ENCODE results near the gene AIFM1.

AIFM1 gene
- long read RNA-seq, donor 1, transcript AIFM1-201 (16 exons, 2,260 nt): major isoform, 13 of 20 reads
- long read RNA-seq, donor 1, partial matches to known transcripts: 5 of 20 reads
- long read RNA-seq, donor 1, other reads (novel, unspliced or antisense): 0 of 20 reads
- long read RNA-seq, donor 2, transcript AIFM1-201 (16 exons, 2,260 nt): major isoform, 14 of 19 reads
- long read RNA-seq, donor 2, partial matches to known transcripts: 5 of 19 reads
- long read RNA-seq, donor 2, other reads (novel, unspliced or antisense): 0 of 19 reads
- long read RNA-seq, donor 3, transcript AIFM1-201 (16 exons, 2,260 nt): major isoform, 9 of 11 reads
- long read RNA-seq, donor 3, partial matches to known transcripts: 0 of 11 reads
- long read RNA-seq, donor 3, other reads (novel, unspliced or antisense): 0 of 11 reads
- long read RNA-seq, donor 4, transcript AIFM1-201 (16 exons, 2,260 nt): major isoform, 8 of 31 reads
- long read RNA-seq, donor 4, partial matches to known transcripts: 23 of 31 reads
- long read RNA-seq, donor 4, other reads (novel, unspliced or antisense): 0 of 31 reads
- long read RNA-seq, donor 5, transcript AIFM1-201 (16 exons, 2,260 nt): major isoform, 20 of 26 reads
- long read RNA-seq, donor 5, partial matches to known transcripts: 6 of 26 reads
- long read RNA-seq, donor 5, other reads (novel, unspliced or antisense): 0 of 26 reads
- long read RNA-seq, donor 6, transcript AIFM1-201 (16 exons, 2,260 nt): major isoform, 6 of 17 reads
- long read RNA-seq, donor 6, partial matches to known transcripts: 11 of 17 reads
- long read RNA-seq, donor 6, other reads (novel, unspliced or antisense): 0 of 17 reads
- long read RNA-seq, donor 7, transcript AIFM1-201 (16 exons, 2,260 nt): major isoform, 15 of 48 reads
- long read RNA-seq, donor 7, partial matches to known transcripts: 33 of 48 reads
- long read RNA-seq, donor 7, other reads (novel, unspliced or antisense): 0 of 48 reads
- long read RNA-seq, donor 8, transcript AIFM1-201 (16 exons, 2,260 nt): major isoform, 19 of 19 reads
- long read RNA-seq, donor 8, partial matches to known transcripts: 0 of 19 reads
- long read RNA-seq, donor 8, other reads (novel, unspliced or antisense): 0 of 19 reads

GRCh38 chrX:130165703-130166502, at the start of gene AIFM1:
Gene AIFM1 (minus strand): TSS chrX:130165841. CDS start chrX:130165656, 185 bp downstream.
- DNase-seq: peak; percentile 87

GRCh38 chrX:130213376-130213775, 47.7 kb upstream of the AIFM1 start:
- DNase-seq: no peak

GRCh38 chrX:130212371-130212770, 46.7 kb upstream of the AIFM1 start:
- no peak for DNase-seq

- no peak for DNase-seq
These were observed 46.0 kb upstream of the AIFM1 start for GRCh38 chrX:130211415-130212186.

GRCh38 chrX:130204647-130205046, 39.0 kb upstream of the AIFM1 start:
- DNase-seq: no peak

- no peak for DNase-seq
These were observed 31.8 kb upstream of the AIFM1 start for GRCh38 chrX:130197464-130197863.

- DNase-seq: no peak
These were observed 30.8 kb upstream of the AIFM1 start for GRCh38 chrX:130196466-130196865.

- DNase-seq: no peak
These were observed 25.2 kb upstream of the AIFM1 start for GRCh38 chrX:130190801-130191200.

GRCh38 chrX:130186651-130187050, 21.0 kb upstream of the AIFM1 start:
- no peak for DNase-seq

GRCh38 chrX:130184857-130185256, 19.2 kb upstream of the AIFM1 start:
- no peak for DNase-seq

- no peak for DNase-seq
These were observed 18.5 kb upstream of the AIFM1 start for GRCh38 chrX:130184168-130184567.

- DNase-seq: no peak
These were observed 14.1 kb upstream of the AIFM1 start for GRCh38 chrX:130179579-130180215.

GRCh38 chrX:130179170-130179569, 13.5 kb upstream of the AIFM1 start:
- DNase-seq: no peak

- DNase-seq: no peak
These were observed 11.3 kb upstream of the AIFM1 start for GRCh38 chrX:130176942-130177341.

GRCh38 chrX:130176354-130176776, 10.7 kb upstream of the AIFM1 start:
- DNase-seq: no peak

- no peak for DNase-seq
These were observed 9.3 kb upstream of the AIFM1 start for GRCh38 chrX:130174937-130175336.

- no peak for DNase-seq
These were observed 8.5 kb upstream of the AIFM1 start for GRCh38 chrX:130174045-130174704.

- DNase-seq: no peak
These were observed 7.7 kb upstream of the AIFM1 start for GRCh38 chrX:130173190-130173895.

GRCh38 chrX:130172127-130172845, 6.6 kb upstream of the AIFM1 start:
- no peak for DNase-seq
